Neural crest cell (in vitro differentiated cells): Measurements from ENCODE around the gene TPP2. TPM values are rescaled to one million over a fixed set of nuclear protein-coding genes. Genes with fewer than 3 reads are reported as not detected.

Experiments used
- DNase-seq: peaks from one replicate; pipeline ENCODE4 v3.0.0; 2021; ENCODE audit warnings: low read depth, mixed read lengths, low spot score
- H3K27ac Mint-ChIP-seq: one replicate; pipeline ENCODE4 v1.8.0; 2021; ENCODE audit warnings: mild to moderate bottlenecking, mixed read lengths; ENCODE audit not compliant: unreplicated experiment
- H3K27me3 Mint-ChIP-seq: 2 replicates; pipeline ENCODE4 v1.8.0; 2021; ENCODE audit warnings: low read depth, mild to moderate bottlenecking, mixed read lengths
- H3K36me3 Mint-ChIP-seq: 2 replicates; pipeline ENCODE4 v1.8.0; 2021; ENCODE audit warnings: low read depth, mild to moderate bottlenecking, mixed read lengths
- H3K4me1 Mint-ChIP-seq: 2 replicates; pipeline ENCODE4 v1.8.0; 2021; ENCODE audit warnings: mixed read lengths
- H3K4me3 Mint-ChIP-seq: one replicate; pipeline ENCODE4 v1.8.0; 2021; ENCODE audit warnings: mild to moderate bottlenecking, mixed read lengths
- H3K9me3 Mint-ChIP-seq: 2 replicates; pipeline ENCODE4 v1.8.0; 2021; ENCODE audit warnings: mixed read lengths
- CTCF ChIP-seq: fragments of 200-600 bp; sonication (generic); conservative IDR thresholded peaks from 2 replicates; pipeline ENCODE4 v1.5.0; 2021; ENCODE audit warnings: antibody characterized with exemption, mild to moderate bottlenecking
- total RNA-seq: library from RNA; stranded (reverse); gene quantifications from 2 replicates; pipeline ENCODE4 v1.2.1, GENCODE V29; 2021

TPP2 gene
- total RNA-seq, 1 donor from 2014 or later = 62.7 TPM

GRCh38 chr13:102670130-102670529, 73.3 kb downstream of the TPP2 start:
- H3K9me3 Mint-ChIP-seq = peaks cover 25% of the 10 kb centered on the region
- TF ChIP-seq CTCF = no peak
- H3K36me3 Mint-ChIP-seq = peaks cover 75% of the 10 kb centered on the region
- no peak for DNase-seq
- no peak overlapping the region for H3K27ac Mint-ChIP-seq
- H3K4me1 Mint-ChIP-seq = no peaks in the 10 kb centered on the region
- H3K4me3 Mint-ChIP-seq = no peak overlapping the region
- no peaks in the 10 kb centered on the region for H3K27me3 Mint-ChIP-seq

GRCh38 chr13:102675115-102675514, 78.3 kb downstream of the TPP2 start:
- TF ChIP-seq CTCF = no peak
- H3K27me3 Mint-ChIP-seq = no peaks in the 10 kb centered on the region
- no peak overlapping the region for H3K4me3 Mint-ChIP-seq
- no peak for DNase-seq
- no peaks in the 10 kb centered on the region for H3K4me1 Mint-ChIP-seq
- peaks cover 7% of the 10 kb centered on the region for H3K9me3 Mint-ChIP-seq
- no peak overlapping the region for H3K27ac Mint-ChIP-seq
- peaks cover 43% of the 10 kb centered on the region for H3K36me3 Mint-ChIP-seq

- Mint-ChIP-seq H3K36me3 (peaks cover 28% of the 10 kb centered on the region), H3K27me3 (no peaks in the 10 kb centered on the region), H3K4me3 (no peak overlapping the region), H3K27ac (no peak overlapping the region), H3K4me1 (no peaks in the 10 kb centered on the region), H3K9me3 (no peaks in the 10 kb centered on the region)
- no peak for DNase-seq
- no peak for TF ChIP-seq CTCF
Measured at GRCh38 chr13:102677122-102677521, 80.3 kb downstream of the TPP2 start.

- H3K9me3 Mint-ChIP-seq = no peaks in the 10 kb centered on the region
- peaks cover 17% of the 10 kb centered on the region for H3K36me3 Mint-ChIP-seq
- no peaks in the 10 kb centered on the region for H3K27me3 Mint-ChIP-seq
- TF ChIP-seq CTCF = no peak
- DNase-seq = no peak
- H3K4me1 Mint-ChIP-seq = no peaks in the 10 kb centered on the region
- H3K4me3 Mint-ChIP-seq = no peak overlapping the region
- H3K27ac Mint-ChIP-seq = no peak overlapping the region
Measured at GRCh38 chr13:102678339-102679107, 81.7 kb downstream of the TPP2 start.

- no peak overlapping the region for H3K4me3 Mint-ChIP-seq
Measured at GRCh38 chr13:102679449-102680132, 82.8 kb downstream of the TPP2 start.

More at GRCh38 chr13:102679449-102680132, 82.8 kb downstream of the TPP2 start:
- DNase-seq = no peak
- no peaks in the 10 kb centered on the region for H3K9me3 Mint-ChIP-seq
- TF ChIP-seq CTCF = no peak
- H3K27me3 Mint-ChIP-seq = no peaks in the 10 kb centered on the region
- peaks cover 17% of the 10 kb centered on the region for H3K36me3 Mint-ChIP-seq
- H3K4me1 Mint-ChIP-seq = no peaks in the 10 kb centered on the region
- H3K27ac Mint-ChIP-seq = no peak overlapping the region
